ENCODE results near the gene ACAN. TPM values are rescaled to one million over a fixed set of nuclear protein-coding genes. Genes with fewer than 3 reads are reported as not detected.

Gene ACAN
- polyA plus RNA-seq, 1 donor, result 0.16 TPM

DNA sequence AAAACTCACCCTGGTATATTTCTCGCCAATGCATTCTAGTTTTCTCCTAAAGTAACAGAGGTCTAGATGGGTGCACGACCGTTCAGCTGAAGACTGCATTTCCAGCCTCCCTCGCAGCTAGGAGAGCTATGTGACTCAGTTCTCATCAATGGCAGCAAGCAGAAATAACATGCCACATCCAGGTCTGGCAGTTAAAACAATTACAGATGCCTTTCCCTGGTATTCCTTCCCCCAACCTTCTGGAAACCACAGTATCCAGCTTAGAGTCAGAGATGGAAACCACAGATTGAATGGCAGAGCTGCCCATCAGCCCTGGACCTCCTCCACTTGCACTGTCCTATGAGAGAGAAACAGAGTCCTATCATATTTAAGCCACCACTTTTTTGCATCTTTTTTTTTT lies 87.3 kb downstream of the ACAN start:
- no peak for DNase-seq

DNA sequence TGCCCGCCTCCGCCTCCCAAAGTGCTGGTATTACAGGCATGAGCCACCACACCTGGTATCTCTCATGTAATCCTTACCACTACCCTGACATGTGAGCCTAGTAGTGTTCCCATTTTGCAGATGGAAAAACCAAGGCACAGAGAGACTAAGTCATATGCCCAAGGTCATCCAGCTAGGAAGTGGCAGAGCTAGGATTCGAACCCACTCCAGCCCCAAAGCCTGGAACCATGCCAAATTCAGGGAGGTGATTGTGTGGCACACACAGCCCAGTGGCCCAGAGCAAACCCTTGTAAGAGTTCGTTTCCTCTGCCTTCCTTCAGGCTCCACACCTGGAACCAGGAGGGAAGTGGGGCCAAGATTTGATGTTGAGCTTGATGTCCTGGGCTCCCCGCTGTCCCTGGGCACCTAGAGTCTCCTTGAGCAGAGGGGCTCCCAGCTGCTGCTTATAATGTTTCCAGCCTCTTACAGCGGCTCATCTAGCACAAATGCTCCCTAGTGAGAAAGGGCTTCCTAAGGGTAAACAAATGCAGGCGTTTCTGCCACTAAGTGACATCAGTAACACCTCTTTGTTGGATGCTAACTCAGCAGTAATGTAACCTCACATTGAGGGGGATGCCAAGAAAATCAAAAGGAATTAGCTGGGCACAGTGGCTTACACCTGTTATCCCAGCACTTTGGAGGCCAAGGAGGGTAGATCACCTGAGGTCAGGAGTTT lies 88.5 kb downstream of the ACAN start:
- no CpG with 5 or more reads among the region's 7 CpGs for WGBS (ENCODE audit: insufficient coverage, low lambda C conversion rate)
- DNase-seq, result no peak
- Histone ChIP-seq H3K4me3 (ENCODE audit: low read length) (no peak overlapping the region), H3K36me3 (ENCODE audit: control insufficient read depth, insufficient read depth, low read length) (no peaks in the 10 kb centered on the region), H3K27ac (ENCODE audit: low read length) (no peak overlapping the region), H3K27me3 (ENCODE audit: control insufficient read depth, insufficient read depth, low read length) (peaks cover 24% of the 10 kb centered on the region), H3K4me1 (ENCODE audit: control insufficient read depth, insufficient read depth, low read length) (no peaks in the 10 kb centered on the region), H3K9me3 (ENCODE audit: control insufficient read depth, low read depth, low read length) (peaks cover 7% of the 10 kb centered on the region)

More for the DNA sequence above, 87.3 kb downstream of the ACAN start:
- Histone ChIP-seq H3K27me3 (ENCODE audit: control insufficient read depth, insufficient read depth, low read length) (peaks cover 20% of the 10 kb centered on the region), H3K4me3 (ENCODE audit: low read length) (no peak overlapping the region), H3K4me1 (ENCODE audit: control insufficient read depth, insufficient read depth, low read length) (no peaks in the 10 kb centered on the region), H3K9me3 (ENCODE audit: control insufficient read depth, low read depth, low read length) (peaks cover 7% of the 10 kb centered on the region), H3K36me3 (ENCODE audit: control insufficient read depth, insufficient read depth, low read length) (no peaks in the 10 kb centered on the region), H3K27ac (ENCODE audit: low read length) (no peak overlapping the region)
- 76% methylated on average over 3 of the region's 4 CpGs for WGBS (ENCODE audit: insufficient coverage, low lambda C conversion rate)

DNA sequence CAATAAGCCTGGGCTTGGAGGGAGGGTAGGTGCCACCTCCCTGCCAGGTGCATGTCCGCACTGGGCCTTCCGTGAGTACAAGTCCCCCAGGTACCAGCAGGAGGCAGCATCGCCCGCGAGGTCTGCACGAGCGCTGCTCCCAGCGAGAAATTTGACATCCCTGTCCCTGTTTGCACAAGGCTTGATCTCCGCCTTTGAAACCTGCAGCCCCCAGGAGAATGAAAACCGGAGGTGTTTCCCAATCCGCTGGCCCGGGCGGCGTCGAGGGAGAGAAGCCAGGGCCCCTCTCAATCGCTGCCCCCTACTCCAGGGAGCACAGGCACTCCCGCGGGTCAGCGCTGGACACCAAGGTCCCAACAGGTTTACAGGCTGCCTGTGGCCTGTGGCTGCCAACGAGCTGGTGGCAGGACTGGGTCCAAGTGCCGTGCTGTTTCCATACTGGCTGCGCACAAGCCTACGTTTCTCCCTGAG lies 91.1 kb downstream of the ACAN start:
- H3K4me3 ChIP-seq (ENCODE audit: low read length), result no peak overlapping the region
- peaks cover 24% of the 10 kb centered on the region for H3K27me3 ChIP-seq (ENCODE audit: control insufficient read depth, insufficient read depth, low read length)
- no peak overlapping the region for H3K27ac ChIP-seq (ENCODE audit: low read length)
- WGBS (ENCODE audit: insufficient coverage, low lambda C conversion rate), result no CpG with 5 or more reads among the region's 23 CpGs
- no peaks in the 10 kb centered on the region for H3K36me3 ChIP-seq (ENCODE audit: control insufficient read depth, insufficient read depth, low read length)
- DNase-seq, result peak in 1 of 2 donors; percentile 46
- H3K9me3 ChIP-seq (ENCODE audit: control insufficient read depth, low read depth, low read length), result peaks cover 7% of the 10 kb centered on the region
- H3K4me1 ChIP-seq (ENCODE audit: control insufficient read depth, insufficient read depth, low read length), result no peaks in the 10 kb centered on the region

DNA sequence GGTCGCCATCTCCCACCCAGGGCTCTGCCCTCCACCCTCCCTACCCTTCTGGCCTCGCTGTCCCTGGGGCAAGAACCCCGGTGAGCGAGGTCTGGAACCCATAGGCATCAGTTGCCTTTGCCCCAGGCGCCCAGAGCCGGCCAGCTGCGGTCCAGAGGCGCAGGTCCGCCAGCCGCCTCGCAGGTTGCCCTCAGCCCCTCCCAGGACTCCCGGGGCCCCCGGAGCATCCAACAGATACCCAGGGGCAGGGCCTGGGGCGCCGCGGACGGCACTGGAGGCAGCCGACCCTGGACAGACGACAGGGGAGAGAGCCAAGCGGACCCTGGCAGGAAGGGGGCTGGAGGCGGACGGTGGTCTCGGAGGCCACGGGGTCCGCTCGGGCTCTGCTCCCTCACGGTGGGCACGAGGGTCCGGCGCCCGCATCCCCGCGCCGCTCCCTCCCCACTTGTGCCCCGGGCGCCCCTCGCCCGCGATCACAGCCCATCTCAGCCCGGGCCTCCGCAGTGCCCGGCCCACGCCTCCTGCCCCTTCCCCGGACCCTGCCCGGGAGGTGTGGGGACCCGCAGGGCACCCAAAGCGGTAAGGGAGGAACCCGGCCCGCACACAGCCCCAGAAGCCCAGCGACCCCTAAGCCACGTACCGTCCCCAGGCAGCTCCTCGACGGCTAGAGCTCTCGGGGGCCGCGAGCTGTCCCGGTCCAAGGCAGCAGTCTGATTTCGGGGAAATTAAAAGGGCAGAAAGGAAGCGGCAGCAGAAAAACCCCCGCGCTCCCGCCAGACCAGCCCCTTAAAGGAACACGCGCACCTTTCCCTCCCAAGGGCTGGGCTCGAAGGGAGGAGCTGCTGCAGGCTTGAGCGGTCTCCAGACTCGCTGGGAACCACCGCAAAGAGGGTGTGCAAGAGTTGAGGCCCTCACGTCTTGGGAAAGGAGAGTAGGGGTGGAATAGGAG lies 91.9 kb downstream of the ACAN start, which contains the start of gene HAPLN3:
Gene HAPLN3 (minus strand): TSS at position 726 of the 949 bp plus-strand sequence. CDS start 8,246 bp downstream, outside the sequence.
- Histone ChIP-seq H3K27ac (ENCODE audit: low read length) (no peak within 1 kb of the TSS), H3K27me3 (ENCODE audit: control insufficient read depth, insufficient read depth, low read length) (peaks cover 24% of the 10 kb centered on the region), H3K9me3 (ENCODE audit: control insufficient read depth, low read depth, low read length) (peaks cover 7% of the 10 kb centered on the region), H3K36me3 (ENCODE audit: control insufficient read depth, insufficient read depth, low read length) (no peaks in the 10 kb centered on the region), H3K4me1 (ENCODE audit: control insufficient read depth, insufficient read depth, low read length) (no peaks in the 10 kb centered on the region), H3K4me3 (ENCODE audit: low read length) (peak within 1 kb of the TSS; percentile 19)
- peak in 1 of 2 donors; percentile 32 for DNase-seq
- no CpG with 5 or more reads among the region's 70 CpGs for WGBS (ENCODE audit: insufficient coverage, low lambda C conversion rate)

DNA sequence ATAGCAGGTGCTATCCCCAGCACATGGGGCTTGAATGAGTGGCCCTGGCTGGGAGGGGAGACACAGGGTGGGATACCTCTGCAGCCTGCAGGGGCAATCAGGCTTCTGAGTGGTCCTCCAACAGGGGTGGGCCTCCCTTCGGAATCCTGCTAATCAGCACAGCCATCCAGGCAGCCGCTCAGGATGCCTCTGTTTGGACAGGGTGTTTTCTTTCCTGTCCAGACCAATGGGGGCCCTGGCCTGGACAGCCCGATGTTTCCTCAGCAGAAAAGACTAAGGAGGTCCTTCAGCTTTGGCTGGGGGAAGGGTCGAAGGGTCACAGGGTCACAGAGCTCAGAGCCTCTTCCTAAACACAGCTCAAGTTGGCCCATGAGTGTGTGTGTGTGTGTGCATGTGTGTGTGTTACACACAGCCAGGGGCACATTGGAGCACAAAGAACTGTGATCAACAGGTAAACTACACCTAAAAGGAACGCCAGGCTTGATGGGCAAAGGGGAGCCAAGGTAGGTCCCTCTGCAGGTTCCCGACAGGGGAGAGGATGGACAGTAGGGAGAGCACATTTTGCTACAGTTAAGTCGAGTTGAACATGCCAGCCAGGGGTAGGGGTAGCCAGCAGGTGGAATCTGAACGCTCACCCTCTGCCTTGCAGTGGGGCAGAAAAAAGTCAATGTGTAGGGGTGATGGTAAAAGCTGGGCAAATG lies 93.2 kb downstream of the ACAN start:
- no peaks in the 10 kb centered on the region for H3K4me1 ChIP-seq (ENCODE audit: control insufficient read depth, insufficient read depth, low read length)
- no peak overlapping the region for H3K4me3 ChIP-seq (ENCODE audit: low read length)
- 100% methylated on average over 1 of the region's 8 CpGs for WGBS (ENCODE audit: insufficient coverage, low lambda C conversion rate)
- no peak overlapping the region for H3K27ac ChIP-seq (ENCODE audit: low read length)
- H3K9me3 ChIP-seq (ENCODE audit: control insufficient read depth, low read depth, low read length), result peaks cover 7% of the 10 kb centered on the region
- H3K27me3 ChIP-seq (ENCODE audit: control insufficient read depth, insufficient read depth, low read length), result peaks cover 24% of the 10 kb centered on the region
- H3K36me3 ChIP-seq (ENCODE audit: control insufficient read depth, insufficient read depth, low read length), result no peaks in the 10 kb centered on the region
- DNase-seq, result no peak

DNA sequence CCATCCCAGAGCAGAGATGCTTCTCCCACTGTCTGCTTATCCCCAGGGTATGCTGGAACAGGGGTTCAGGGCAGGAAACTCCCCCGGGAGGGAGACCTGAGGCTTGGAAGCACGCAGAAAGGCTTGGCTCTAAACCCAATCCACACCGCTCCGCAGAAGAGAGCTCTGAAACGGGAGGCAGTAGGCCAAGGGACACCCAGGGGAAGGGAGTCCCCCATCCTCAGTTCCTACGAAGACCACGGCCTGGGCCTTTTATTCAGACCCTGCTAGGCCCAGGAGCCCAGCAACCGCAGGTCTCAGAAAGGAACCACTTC lies 93.9 kb downstream of the ACAN start:
- DNase-seq, result no peak
- Histone ChIP-seq H3K4me3 (ENCODE audit: low read length) (no peak overlapping the region), H3K4me1 (ENCODE audit: control insufficient read depth, insufficient read depth, low read length) (no peaks in the 10 kb centered on the region), H3K36me3 (ENCODE audit: control insufficient read depth, insufficient read depth, low read length) (no peaks in the 10 kb centered on the region), H3K9me3 (ENCODE audit: control insufficient read depth, low read depth, low read length) (peaks cover 7% of the 10 kb centered on the region), H3K27me3 (ENCODE audit: control insufficient read depth, insufficient read depth, low read length) (peaks cover 24% of the 10 kb centered on the region), H3K27ac (ENCODE audit: low read length) (no peak overlapping the region)
- no CpG with 5 or more reads among the region's 8 CpGs for WGBS (ENCODE audit: insufficient coverage, low lambda C conversion rate)

DNA sequence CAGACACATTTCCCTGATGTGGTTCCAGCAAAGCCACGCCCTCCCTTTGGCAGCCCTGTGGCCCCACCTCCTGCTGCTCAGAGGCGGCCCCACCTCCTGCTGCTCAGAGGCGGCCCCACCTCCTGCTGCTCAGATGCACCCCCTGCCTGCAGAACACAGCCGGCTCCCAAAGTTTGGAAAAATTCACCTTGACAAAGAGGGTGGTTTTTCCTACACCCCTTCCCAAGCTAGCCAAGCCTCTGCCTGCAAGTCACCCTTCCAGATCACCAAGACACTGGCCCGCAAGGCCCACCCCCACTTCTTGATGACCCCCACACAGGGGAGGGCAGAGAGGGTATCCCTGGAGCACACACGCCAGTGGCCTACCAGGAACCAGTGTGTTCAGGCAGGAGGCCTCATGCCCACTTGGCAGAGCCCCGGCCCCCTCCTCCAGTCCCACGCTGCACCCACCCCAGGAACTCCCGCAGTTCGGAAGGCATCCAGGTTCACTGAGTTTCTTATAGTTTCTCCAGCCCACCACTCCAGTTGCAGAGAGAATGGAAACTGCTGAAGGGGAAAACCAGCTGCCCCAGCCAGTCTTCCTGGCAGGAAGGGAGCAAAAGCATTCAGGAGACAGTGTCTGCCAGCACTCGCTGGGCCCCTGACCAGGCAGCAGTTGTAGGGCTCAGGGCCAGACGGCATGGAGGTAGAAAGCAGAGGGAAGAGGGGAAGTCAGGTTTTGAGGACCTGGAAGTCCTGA lies 94.4 kb downstream of the ACAN start:
- Histone ChIP-seq H3K9me3 (ENCODE audit: control insufficient read depth, low read depth, low read length) (peaks cover 7% of the 10 kb centered on the region), H3K4me3 (ENCODE audit: low read length) (no peak overlapping the region), H3K27me3 (ENCODE audit: control insufficient read depth, insufficient read depth, low read length) (peaks cover 24% of the 10 kb centered on the region), H3K4me1 (ENCODE audit: control insufficient read depth, insufficient read depth, low read length) (no peaks in the 10 kb centered on the region), H3K27ac (ENCODE audit: low read length) (no peak overlapping the region), H3K36me3 (ENCODE audit: control insufficient read depth, insufficient read depth, low read length) (no peaks in the 10 kb centered on the region)
- 0% methylated on average over 1 of the region's 12 CpGs for WGBS (ENCODE audit: insufficient coverage, low lambda C conversion rate)
- DNase-seq, result peak; percentile 73 to 74

DNA sequence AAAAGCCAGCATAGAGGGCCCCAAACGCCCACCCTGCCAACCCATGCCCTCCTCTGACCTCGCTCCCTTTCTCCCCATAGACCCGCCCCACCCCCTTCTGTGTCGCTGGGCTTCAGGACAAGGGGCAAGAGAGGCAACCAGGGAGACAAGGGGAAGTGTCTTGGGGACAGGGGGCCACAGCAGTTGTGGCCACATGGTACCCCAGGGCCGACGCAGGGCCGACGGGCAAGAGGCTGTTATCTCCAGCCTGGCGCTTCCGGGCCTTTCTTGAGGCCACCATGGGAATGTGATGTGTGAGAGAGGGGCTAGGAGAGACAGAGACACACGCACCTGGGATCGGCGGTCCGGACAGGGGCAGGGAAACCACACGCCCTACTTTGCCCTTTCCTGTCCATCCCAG lies 95.5 kb downstream of the ACAN start:
- no CpG with 5 or more reads among the region's 15 CpGs for WGBS (ENCODE audit: insufficient coverage, low lambda C conversion rate)
- Histone ChIP-seq H3K36me3 (ENCODE audit: control insufficient read depth, insufficient read depth, low read length) (no peaks in the 10 kb centered on the region), H3K27ac (ENCODE audit: low read length) (no peak overlapping the region), H3K9me3 (ENCODE audit: control insufficient read depth, low read depth, low read length) (peaks cover 7% of the 10 kb centered on the region), H3K4me1 (ENCODE audit: control insufficient read depth, insufficient read depth, low read length) (no peaks in the 10 kb centered on the region), H3K27me3 (ENCODE audit: control insufficient read depth, insufficient read depth, low read length) (peaks cover 21% of the 10 kb centered on the region), H3K4me3 (ENCODE audit: low read length) (no peak overlapping the region)
- no peak for DNase-seq

DNA sequence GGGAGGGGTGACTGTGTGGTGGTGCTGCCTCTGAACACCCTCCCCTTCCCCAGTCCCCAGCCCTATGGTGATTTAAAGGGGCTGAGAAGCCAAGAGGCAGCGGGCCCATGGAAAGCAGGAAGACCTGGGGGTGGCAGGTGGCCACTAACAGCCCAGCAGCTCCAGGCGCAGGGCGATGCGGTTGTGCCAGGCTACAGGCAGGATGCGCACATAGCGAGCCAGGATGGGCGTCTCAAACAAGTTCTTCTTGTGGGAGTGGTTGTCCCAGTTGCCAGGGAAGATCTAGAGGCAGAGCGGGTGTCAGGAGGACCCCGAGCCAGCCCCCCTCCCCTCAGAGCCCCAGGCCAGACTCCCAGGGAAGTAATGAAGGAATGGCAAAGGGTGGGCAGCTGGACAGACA lies 96.0 kb downstream of the ACAN start:
- no peak overlapping the region for H3K4me3 ChIP-seq (ENCODE audit: low read length)
- H3K36me3 ChIP-seq (ENCODE audit: control insufficient read depth, insufficient read depth, low read length), result no peaks in the 10 kb centered on the region
- no peak overlapping the region for H3K27ac ChIP-seq (ENCODE audit: low read length)
- peaks cover 7% of the 10 kb centered on the region for H3K9me3 ChIP-seq (ENCODE audit: control insufficient read depth, low read depth, low read length)
- WGBS (ENCODE audit: insufficient coverage, low lambda C conversion rate), result no CpG with 5 or more reads among the region's 9 CpGs
- peaks cover 16% of the 10 kb centered on the region for H3K27me3 ChIP-seq (ENCODE audit: control insufficient read depth, insufficient read depth, low read length)
- peaks cover 1% of the 10 kb centered on the region for H3K4me1 ChIP-seq (ENCODE audit: control insufficient read depth, insufficient read depth, low read length)
- no peak for DNase-seq

All from large intestine (tissue), 3 donors.